GM21515 (cell line): Measurements from ENCODE around the gene PSEN2.

Experiments
- ATAC-seq: cut with Tn5 transposase; IDR thresholded peaks from one replicate; pipeline ENCODE4 v1.9.1; 2021; ENCODE audit not compliant: unreplicated experiment

The PSEN2 gene

DNA sequence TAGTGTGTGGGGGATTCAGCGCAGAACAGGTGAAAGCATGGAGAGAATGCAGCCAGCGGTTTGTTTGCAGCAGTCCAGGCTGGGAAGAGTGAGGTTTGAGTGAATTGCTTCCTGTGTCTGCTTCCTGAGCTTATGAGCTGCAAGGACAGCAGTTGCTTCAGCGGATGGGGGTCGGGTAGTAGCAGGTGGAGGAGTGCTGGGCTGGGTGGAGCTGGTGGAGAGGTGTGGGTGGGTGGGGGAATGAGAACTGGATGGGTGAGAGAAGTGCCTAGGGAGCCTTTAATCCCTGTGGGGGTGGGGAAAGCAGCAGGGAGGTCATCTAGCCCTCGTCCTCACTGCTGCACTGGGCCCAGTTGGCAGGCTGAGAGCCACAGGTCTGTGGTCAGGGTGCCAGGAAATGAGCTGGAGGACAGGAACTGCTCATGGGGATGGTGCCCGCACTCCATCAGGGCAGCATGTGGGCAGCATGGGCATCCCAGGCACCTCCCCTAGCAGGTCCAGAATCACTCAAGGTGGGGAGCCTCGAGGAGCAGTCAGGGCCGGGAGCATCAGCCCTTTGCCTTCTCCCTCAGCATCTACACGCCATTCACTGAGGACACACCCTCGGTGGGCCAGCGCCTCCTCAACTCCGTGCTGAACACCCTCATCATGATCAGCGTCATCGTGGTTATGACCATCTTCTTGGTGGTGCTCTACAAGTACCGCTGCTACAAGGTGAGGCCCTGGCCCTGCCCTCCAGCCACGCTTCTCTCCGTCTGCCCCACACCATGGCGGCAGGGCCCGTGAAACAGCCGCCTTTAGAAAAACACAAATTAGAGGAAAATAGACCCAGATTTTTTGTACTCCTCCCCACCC is 14.8 kb downstream of the PSEN2 start:
- no peak for ATAC-seq

DNA sequence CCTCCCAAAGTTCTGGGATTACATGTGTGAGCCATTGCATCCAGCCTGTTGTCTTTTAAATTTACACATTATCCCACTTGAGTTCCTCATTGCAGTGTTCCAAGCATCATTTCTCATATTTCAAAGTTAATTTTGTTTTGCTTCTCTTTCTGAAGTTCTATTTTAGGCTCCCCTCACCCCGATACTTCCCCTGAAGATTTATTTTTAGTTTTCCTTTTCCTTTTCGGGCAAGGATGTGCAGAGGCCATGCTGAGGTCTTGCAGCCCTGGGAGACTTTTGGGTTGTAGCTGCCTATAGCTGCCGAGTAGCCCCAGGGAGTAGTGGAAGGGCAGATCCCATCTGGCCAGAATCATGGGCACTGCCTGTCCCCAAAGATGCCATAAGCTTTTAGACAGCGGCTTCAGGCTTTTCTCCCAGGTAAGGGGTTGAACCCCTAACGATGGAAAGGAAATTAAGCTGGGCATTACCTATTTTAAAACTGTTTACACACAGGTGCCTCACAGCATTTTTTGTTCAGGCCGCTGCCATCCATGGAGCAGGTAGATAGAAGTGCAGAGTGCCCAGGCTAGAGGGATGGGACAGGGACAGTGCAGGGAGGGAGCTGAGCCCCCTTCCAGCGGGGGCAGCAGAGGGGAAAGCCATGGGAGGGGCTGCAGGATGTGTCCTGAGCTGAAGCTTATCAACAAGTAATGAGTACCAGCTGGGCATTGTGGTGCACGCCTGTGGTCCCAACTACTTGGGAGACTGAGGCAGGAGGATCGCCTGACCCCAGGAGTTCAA is 15.9 kb downstream of the PSEN2 start:
- ATAC-seq = no peak

DNA sequence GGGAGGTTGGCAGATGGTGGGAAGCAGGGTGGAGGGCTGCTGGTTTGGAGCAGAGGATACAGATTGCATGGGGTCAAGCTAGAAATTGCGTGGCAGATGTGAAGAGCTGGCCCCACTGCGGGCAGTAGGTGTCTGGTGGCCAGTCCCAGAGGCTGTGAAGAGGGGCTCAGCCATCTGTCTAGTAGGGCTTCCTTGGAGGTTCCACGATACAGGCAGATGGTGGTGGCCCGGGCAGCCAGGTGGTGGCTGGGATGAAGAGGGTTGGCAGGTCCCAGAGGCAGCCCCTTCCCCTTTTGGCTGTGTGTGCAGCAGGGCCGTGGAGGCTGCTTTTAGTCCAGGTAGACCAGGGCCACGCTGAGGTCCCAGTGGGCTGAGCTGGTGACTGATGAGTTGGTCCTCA is 16.6 kb downstream of the PSEN2 start:
- ATAC-seq = no peak

DNA sequence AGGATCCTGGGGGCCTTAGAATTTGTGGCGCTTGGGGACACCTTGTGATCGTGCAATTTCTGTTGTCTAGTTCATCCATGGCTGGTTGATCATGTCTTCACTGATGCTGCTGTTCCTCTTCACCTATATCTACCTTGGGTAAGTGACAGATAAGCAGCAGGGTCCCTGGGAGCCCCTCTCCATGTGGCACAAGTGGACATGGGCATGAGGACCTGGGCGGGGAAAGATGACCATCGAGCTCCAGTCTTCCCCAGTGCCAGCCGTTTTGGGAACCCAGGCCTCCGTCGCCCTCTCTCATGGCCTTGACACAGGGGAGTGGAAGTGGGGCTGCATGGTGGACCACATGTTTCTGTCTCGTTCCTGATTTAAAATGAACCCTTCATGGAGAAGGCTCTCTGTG is 17.6 kb downstream of the PSEN2 start:
- ATAC-seq = no peak

GRCh38 chr1:226888816-226889215 is 18.4 kb downstream of the PSEN2 start:
- ATAC-seq = no peak

GRCh38 chr1:226889616-226890330 is 19.4 kb downstream of the PSEN2 start:
- no peak for ATAC-seq

DNA sequence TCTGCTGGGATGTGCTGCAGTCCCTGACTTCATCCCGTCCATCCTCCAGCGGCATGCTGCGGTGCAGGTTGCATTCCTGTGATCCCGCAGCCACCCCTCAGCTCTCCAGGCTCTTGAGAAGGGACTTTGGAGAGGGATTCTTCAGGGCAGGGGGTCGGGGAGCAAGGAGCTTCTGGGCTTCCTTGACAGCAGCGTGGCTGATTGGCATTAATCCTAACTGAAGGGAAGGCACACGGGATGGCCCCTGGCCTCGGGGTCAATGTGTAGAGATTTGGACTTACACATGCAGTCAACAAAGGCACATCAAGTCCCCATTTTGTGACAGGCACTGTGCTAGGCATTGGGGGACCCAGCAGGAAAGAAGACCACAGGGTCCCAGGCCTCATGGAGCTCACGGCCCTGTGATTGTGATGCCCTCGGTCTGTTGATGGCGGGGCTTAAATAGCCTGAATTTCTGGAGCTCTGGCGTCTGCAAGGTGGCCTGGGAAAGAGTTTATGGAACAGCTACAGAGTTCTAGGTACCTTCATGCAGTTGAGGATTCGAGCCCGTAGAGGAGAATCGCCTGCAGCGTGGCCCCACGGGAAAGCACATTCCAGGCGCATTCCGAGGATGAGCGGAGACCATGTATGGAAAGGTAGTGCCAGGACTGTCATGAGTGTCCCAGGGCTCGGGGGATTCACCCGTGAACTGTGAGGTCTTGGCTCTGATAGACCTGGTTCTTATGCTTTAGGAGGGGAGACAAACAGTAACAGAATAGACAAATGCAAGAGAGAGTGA is 20.1 kb downstream of the PSEN2 start:
- ATAC-seq = no peak

DNA sequence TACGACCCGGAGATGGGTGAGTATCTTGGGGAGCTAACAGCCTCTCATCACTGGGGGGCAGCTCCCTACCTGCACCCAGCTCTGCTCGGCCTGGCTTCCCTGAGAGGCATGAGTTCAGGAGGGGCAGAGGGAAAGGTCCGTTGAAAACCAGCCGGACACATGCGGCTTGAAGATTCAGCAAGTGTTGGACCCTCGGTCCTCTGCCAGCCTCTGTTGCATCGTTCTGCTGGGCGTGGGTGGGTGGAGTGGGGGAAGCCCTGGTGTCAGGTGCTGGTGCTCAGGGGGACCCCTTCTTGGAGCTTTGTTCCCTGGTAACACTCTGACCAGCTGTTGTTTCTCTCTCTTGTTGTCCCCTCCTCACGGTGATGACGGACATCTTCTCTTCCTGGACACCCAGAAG is 20.9 kb downstream of the PSEN2 start:
- ATAC-seq = no peak

DNA sequence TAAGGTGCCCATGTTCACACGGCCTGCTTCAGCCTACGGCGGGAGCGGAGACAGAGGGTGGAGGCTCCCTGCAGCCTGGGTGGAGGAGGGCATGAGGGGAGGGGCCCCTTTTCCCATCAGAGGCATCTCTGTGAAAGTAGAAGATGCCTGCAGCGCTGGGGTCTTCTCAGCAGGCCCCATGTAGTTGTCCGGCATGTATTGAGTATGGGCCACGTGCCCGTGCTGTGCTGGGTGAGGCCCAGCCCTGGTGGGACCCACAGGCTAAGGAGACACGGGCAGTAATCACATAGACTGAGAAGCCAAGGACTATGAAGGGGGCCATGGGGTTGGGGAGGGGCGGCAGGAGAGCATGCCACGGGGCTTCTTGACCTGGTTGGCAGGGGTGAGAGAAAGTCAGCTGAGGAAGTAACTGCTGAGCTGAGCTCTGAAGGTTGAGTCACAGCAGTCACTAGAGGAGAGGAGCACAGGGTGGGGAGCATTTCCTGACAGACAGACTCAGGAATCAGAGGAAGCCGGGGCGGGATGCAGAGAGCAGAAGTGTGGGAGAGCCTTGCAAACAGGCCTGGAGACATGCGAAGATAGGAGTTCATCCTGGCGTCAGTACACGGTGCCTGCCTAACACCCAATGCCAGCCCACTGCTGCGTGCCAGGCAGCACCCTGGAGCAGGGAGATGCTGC is 21.6 kb downstream of the PSEN2 start:
- no peak for ATAC-seq

DNA sequence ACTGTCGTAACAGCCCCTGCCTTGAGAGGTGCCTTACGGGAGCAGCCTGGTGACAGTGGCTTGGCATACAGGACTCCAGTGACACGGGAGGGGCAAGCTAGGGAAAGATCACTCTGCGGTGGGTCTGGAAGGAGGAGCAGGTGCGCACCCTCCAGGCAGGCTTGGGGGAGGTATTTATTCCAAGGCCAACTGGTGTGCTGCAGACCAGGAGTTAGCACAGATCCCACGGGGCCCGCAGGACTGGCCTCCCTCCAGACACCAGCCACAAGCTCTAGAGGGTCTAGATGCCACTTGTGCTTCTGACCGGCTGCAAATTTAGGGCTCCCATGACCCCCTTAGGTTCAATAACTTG is 22.1 kb downstream of the PSEN2 start:
- ATAC-seq = no peak

DNA sequence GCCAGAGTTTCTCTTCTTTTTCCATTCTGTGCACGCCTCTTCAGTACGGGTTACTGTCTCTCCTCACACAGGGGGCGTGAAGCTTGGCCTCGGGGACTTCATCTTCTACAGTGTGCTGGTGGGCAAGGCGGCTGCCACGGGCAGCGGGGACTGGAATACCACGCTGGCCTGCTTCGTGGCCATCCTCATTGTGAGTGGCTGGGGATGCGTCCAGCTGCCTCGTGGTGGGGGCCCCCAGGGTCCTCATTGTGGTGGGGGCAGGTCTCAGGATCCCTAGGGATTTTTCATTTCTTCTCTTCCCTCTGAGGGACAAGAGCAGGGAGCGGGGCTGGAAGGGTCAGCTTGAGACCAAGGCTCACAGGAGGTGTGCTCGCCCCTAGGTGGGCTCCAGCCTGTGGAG is 23.5 kb downstream of the PSEN2 start:
- no peak for ATAC-seq

GRCh38 chr1:226894826-226895225 is 24.4 kb downstream of the PSEN2 start:
- no peak for ATAC-seq

GRCh38 chr1:226895644-226896043 is 25.2 kb downstream of the PSEN2 start:
- ATAC-seq = no peak

GRCh38 chr1:226898246-226898645 is 27.8 kb downstream of the PSEN2 start:
- no peak for ATAC-seq

DNA sequence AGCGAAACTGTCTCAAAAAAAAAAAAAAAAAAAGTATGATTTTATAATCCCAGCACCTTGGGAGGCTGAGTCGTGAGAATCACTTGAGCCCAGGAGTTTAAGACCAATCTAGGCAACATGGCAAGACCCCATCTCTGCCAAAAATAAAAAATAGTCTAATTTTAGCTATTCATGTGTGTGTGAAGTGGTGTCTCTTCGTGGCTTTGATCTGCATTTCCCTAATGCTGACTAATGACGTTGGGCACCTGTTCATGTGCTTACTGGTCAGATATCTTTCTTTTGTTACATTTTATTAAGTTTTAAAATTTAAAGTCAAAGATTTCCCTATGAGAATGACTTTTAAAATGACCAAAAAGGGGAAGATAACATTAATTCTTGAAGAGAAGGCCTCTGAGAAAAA is 31.0 kb downstream of the PSEN2 start:
- ATAC-seq = no peak

- no peak for ATAC-seq
Measured at GRCh38 chr1:226902601-226903000, 32.2 kb downstream of the PSEN2 start.

GRCh38 chr1:226903819-226904716 is 33.7 kb downstream of the PSEN2 start:
- no peak for ATAC-seq

- ATAC-seq = no peak
Measured at GRCh38 chr1:226904772-226905171, 34.4 kb downstream of the PSEN2 start.

GRCh38 chr1:226908419-226908818 is 38.0 kb downstream of the PSEN2 start:
- no peak for ATAC-seq
